Stromal cell of bone marrow (primary cell): ENCODE measurements around the gene ACYP2.
"Not testable (repeated sequence)": the region's sequence is repeated elsewhere in the genome, so short reads cannot be mapped to it uniquely, and the experiment has no call there.

Source experiments
- DNase-seq: peaks from one replicate; pipeline ENCODE4 v3.0.0-alpha.2; 2012; ENCODE audit warnings: low read depth

ACYP2 gene

GRCh38 chr2:54271843-54272627, 156.6 kb downstream of the ACYP2 start:
- no peak for DNase-seq

DNA sequence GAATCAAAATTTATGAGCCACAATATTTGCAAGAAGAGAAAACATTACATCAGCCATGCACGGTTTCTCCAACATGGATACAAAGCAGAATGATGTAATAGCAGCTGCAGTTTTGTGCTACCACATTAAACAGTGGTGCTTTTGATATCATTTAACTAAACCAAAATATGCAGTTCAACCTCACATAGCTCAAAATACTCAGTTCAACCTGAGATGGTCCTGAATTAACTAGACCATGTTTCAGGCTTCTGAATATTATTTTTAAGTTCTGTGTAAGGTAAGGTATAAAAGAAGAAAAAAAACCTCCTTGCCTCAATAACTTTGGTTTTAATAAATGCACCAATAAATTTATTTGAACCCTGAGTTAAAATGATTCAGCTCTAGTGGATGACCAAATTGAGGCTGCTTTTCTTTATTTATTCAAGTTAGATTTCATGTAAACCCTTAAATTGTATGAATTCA, 159.4 kb downstream of the ACYP2 start:
- DNase-seq: peak; percentile 56

- DNase-seq: no peak
These were observed 160.1 kb downstream of the ACYP2 start for GRCh38 chr2:54275541-54275940.

DNA sequence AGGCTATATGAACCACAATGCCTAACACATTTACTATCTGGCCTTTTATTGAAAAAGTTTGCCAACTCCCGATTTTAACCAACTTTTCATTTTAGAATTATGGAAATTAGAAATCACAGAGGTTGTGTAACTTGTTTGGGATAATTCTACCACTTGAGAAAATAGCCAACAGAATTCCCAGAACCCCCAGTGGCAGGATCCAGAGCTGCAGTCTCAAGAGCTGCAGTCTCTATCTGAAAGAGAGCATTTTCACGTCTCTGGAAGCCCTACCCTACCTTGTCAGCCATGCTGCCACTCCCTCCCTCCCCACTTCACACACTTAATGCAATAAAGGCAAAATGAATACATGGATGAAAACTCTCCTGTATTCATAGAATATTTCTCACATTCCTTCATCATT, 164.0 kb downstream of the ACYP2 start:
- no peak for DNase-seq

DNA sequence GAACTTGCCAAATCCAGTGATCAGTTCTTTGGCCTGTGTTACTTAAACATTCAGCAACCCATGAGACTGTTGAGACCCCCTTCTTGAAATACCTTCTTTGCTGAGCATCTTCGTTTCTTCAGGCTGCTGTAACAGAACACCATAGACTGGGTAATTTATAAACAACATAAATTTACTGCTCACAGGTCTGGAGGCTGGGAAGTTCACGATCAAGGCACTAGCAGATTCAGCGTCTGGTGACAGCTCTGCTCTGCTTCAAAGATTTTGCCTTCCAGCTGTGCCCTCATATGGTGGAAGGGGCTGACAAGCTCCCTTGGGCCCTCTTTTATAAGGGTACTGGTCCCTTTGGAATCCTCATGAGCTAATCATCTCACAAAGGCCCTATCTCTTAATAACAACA, 169.4 kb downstream of the ACYP2 start:
- DNase-seq: no peak

DNA sequence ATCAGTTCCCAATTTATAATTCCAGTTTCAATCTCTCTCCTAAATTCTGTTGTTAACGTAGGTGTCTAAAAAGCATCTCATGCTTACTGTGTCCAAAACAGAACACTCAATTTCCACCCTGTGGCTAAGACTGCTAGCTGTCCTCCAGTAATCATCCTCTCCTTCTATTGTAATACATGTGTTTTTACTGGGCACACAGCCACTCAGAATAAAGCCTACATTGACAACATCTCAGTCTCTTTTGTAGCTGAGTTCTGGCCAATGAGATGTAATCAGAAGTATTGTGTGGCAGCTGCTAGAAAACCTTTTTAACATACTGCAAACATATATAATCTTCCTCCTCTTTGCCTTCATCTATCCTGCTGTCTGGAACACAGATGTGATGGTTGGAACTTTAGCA, 170.0 kb downstream of the ACYP2 start:
- DNase-seq: no peak

GRCh38 chr2:54287532-54287931, 172.1 kb downstream of the ACYP2 start:
- peak; percentile 28 for DNase-seq

DNA sequence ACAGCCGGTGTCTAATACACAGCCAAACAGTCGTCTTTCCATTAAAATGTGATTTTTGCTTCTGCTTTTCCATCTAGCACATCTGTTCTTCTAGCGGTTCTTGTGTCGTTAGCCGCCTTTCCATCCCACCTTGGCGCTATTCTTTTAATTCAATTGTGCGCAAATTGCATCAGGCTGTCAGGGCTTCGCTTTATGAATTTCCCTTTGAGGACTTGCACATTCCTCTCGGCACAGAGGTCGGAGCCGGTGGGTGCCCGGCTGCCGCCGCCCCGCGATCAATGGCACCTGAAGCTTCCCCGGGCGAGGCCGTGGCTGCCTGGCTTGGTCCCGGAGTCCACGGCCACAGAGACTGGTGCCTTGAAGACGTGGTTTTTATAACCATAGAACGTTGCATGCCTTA, 174.5 kb downstream of the ACYP2 start:
- no peak for DNase-seq

- no peak for DNase-seq
These were observed 175.1 kb downstream of the ACYP2 start for GRCh38 chr2:54290356-54291025.

DNA sequence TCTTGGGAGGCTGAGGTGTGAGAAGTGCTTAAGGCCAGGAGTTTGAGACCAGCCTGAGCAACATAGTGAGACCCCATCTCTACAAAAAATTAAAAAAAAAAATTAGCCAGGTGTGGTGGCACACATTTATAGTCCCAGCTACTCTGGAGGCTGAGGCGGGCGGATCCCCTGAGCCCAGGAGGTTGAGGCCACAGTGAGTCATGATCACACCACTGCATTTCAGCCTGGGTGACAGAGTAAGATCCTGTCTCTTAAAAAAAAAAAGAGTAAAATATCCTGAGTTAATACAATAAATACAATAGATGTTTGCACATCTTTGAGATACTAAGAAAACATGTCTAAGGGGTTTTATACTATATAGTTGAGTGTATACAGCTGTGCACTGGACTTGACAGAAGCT, 179.2 kb downstream of the ACYP2 start:
- DNase-seq: not testable (repeated sequence)

GRCh38 chr2:54295911-54296310, 180.5 kb downstream of the ACYP2 start:
- DNase-seq: no peak

DNA sequence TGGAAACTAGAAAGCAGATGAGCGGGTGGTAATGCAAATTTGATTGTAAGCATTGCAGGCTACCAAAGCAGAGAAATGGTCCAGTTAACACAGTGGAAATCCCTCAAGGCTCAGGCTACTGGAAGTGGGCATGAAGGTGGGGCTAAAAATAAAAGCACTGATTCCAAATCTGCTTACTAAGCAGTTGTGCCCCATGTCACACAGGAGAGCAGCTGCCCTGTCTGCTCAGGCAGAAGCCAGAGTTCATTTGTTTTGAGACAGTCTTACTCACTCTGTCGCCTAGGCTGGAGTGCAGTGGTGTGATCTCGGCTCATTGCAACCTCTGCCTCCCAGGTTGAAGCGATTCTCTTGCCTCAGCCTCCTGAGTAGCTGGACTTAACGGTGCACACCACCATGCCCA, 183.1 kb downstream of the ACYP2 start:
- no peak for DNase-seq

- DNase-seq: no peak
These were observed 188.2 kb downstream of the ACYP2 start for GRCh38 chr2:54303631-54304030.

DNA sequence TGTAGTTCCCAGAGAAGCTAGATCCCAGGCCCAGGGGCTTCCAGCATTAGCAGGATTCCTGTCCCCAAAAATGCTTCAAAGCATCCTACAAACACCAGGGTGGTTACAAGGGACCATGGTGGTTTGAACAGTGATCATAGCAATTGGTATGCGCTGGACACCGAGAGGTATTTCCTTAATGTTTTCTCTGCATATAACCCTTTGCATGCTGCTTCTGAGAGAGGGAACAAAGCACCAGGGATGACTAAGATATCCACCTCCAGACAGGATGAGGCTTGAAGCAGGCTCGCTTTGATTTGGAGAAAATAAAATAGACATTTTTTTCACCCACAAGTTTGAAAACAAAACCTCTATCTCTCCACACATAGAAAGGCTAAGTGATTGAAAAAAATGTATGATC, 191.1 kb downstream of the ACYP2 start:
- DNase-seq: no peak

- no peak for DNase-seq
These were observed 192.8 kb downstream of the ACYP2 start for GRCh38 chr2:54308186-54308585.

- DNase-seq: no peak
These were observed 193.4 kb downstream of the ACYP2 start for GRCh38 chr2:54308782-54309181.

GRCh38 chr2:54310311-54310710, 194.9 kb downstream of the ACYP2 start:
- no peak for DNase-seq

- DNase-seq: no peak
These were observed 195.5 kb downstream of the ACYP2 start for GRCh38 chr2:54310961-54311360.

- no peak for DNase-seq
These were observed 197.7 kb downstream of the ACYP2 start for GRCh38 chr2:54313147-54313546.

- DNase-seq: no peak
These were observed 202.6 kb downstream of the ACYP2 start for GRCh38 chr2:54317973-54318372.

DNA sequence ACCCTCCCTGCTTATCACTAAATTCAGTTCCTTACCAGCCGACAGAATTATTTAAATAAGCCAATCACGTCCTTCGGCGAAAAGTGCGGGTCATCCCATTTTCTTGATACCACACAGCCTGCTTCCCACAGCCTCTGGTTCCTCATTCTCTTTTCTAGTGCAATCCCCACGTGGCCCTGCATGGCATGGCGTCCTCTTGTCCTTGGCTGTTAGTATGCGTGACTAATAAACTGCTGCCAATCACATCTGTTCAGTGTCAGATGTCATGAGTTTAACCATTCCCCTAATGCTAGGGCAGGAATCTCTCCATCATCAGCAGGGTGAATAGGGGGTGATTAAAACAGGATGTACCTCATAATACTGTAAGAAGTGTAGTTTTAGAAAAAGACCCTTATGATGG, 203.4 kb downstream of the ACYP2 start:
- no peak for DNase-seq

DNA sequence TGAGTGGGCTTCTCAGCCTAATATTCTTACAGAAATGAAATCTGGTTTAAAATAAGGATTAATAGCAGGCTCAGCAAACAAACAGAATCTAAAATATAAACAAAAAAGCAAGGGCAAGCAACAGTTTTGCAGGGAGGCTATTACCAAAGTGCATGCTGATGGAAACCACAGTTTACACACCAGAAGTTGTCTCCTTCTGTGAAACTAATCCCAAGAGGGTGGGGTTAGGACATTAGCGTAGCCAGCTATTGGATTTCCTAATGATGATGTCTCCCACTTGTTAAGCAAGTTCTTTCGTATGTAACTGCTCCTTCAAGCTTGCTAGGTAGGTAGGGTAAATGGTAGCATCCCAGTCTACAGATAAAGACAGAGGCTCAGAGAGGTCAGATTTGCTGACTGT, 205.6 kb downstream of the ACYP2 start:
- DNase-seq: no peak

DNA sequence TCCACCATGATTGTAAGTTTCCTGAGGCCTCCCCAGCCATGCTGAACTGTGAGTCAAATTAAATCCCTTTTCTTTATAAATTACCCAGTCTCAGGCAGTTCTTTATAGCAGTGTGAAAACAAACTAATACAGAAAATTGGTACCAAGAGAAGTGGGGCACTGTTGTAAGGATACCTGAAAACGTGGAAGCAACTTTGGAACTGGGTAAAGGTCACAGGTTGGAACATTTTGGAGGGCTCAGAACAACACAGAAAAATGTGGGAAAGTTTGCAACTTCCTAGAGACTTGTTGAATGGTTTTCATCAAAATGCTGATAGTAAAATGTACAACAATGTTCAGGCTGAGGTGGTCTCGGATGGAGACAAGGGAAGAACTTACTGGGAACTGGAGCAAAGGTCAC, 209.1 kb downstream of the ACYP2 start:
- not testable (repeated sequence) for DNase-seq

- DNase-seq: no peak
These were observed 209.7 kb downstream of the ACYP2 start for GRCh38 chr2:54325148-54325547.
